Body of pancreas (tissue), 4 donors: ENCODE data around the gene FBP2.
"Not testable (repeated sequence)": the region's sequence is repeated elsewhere in the genome, so short reads cannot be mapped to it uniquely, and the experiment has no call there.

ENCODE experiments used
- CTCF ChIP-seq, 7 experiments: fragments of 450-650 bp in 4 of 7; fragments of 200-600 bp in 3 of 7; sonication (generic) in 3 of 7; IDR thresholded peaks; one replicate each; pipeline ENCODE4 v1.5.1; 2016 to 2019; ENCODE audit warnings: antibody characterized with exemption in 7 of 7
- POLR2A ChIP-seq, 3 donors: fragments of 450-650 bp; IDR thresholded peaks; one replicate each; pipeline ENCODE4 v1.6.1; 2016; ENCODE audit warnings: antibody characterized with exemption in 3 of 3, mild to moderate bottlenecking in 2 of 3

- TF ChIP-seq CTCF, POLR2A (IDR thresholded peaks at IDR 0.05): not testable (repeated sequence)
Measured at GRCh38 chr9:94564279-94564678, 29.3 kb downstream of the FBP2 start.
